ENCODE results near the gene MANEAL. TPM values are rescaled to one million over a fixed set of nuclear protein-coding genes. Genes with fewer than 3 reads are reported as not detected.
"Not testable (repeated sequence)": the region's sequence is repeated elsewhere in the genome, so short reads cannot be mapped to it uniquely, and the experiment has no call there.

MANEAL gene
- polyA plus RNA-seq (2014; cell fraction: cytosol; rRNA removed), result 46.5 and 47.0 TPM in 2 replicates
- 20.9 and 24.7 TPM in 2 replicates for polyA plus RNA-seq (2014; cell fraction: nucleus; rRNA removed)

DNA sequence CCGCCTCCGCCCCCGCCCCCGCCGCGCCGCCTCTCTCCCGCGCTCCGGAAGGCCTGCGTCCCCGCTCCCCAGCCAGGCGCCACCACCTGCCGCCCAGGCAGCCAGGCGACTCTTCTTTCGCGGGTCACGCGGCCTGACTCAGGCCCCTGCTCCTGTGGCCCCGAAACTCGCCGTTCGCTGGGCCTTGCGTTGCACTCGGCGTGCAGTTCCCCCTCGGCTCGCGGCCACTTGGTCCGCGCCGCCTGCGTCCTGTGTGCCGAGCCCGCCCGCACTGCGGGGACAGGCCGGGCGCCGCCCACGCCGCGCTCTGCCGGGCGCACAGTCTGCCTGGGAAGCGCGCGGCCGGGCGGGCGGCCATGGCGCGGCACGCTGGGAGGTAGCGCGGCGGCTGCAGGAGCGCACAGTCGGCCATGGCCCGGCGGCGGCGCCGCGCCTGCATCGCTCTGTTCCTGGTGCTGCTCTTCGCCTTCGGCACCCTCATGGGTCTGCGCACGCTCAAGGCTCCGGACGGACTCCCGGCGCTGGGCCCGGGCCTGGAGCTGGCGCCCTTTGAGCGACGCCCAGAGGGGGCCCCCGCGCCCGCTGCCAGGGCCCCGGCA, at the start of gene MANEAL:
TSS of gene MANEAL (plus strand) at position 75 of the 599 bp plus-strand sequence. CDS start at position 411, 336 bp downstream.
- peak; percentile 59 for DNase-seq (ENCODE audit: low spot score)

DNA sequence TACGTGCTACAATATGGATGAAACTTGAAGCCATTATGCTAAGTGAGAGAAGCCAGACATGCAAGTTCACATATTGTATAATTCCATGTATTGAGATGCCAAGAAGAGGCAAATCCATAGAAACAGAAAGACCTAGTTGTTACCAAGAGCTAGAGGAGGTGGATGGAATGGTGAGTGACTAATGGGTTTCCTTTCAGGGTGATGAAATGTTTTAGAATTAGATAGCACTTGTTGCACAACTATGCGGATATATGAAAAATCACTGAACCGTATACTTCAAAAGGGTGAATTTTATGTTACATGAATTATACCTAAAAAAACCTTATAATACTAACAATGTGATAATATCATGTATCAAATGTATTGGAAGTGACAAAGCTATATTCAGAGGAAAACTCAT, 46.8 kb upstream of the MANEAL start:
- no peak for DNase-seq (ENCODE audit: low spot score)

- DNase-seq (ENCODE audit: low spot score), result no peak
These were observed 45.1 kb upstream of the MANEAL start for GRCh38 chr1:37748565-37748964.

DNA sequence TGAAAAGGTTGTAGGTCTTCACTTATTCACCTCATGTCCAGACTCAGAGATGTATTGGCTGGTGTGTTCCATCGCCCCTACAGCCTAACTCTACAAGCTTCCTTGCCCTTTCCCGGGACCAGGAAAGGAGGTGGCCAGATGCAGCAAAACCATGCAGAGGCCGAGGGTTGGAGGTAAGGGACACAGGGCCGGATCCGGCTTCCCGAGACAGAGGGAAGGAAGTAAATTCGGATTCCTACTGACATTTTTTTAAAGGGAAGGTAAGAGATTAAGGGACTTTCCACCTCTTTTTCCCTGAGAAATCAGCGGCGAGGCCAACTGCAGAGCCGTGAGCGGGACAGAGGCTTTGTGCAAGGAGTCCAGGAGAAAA, 41.4 kb upstream of the MANEAL start:
- DNase-seq (ENCODE audit: low spot score), result peak; percentile 10

- DNase-seq (ENCODE audit: low spot score), result peak; percentile 34
These were observed 40.8 kb upstream of the MANEAL start for GRCh38 chr1:37752583-37753471.

DNA sequence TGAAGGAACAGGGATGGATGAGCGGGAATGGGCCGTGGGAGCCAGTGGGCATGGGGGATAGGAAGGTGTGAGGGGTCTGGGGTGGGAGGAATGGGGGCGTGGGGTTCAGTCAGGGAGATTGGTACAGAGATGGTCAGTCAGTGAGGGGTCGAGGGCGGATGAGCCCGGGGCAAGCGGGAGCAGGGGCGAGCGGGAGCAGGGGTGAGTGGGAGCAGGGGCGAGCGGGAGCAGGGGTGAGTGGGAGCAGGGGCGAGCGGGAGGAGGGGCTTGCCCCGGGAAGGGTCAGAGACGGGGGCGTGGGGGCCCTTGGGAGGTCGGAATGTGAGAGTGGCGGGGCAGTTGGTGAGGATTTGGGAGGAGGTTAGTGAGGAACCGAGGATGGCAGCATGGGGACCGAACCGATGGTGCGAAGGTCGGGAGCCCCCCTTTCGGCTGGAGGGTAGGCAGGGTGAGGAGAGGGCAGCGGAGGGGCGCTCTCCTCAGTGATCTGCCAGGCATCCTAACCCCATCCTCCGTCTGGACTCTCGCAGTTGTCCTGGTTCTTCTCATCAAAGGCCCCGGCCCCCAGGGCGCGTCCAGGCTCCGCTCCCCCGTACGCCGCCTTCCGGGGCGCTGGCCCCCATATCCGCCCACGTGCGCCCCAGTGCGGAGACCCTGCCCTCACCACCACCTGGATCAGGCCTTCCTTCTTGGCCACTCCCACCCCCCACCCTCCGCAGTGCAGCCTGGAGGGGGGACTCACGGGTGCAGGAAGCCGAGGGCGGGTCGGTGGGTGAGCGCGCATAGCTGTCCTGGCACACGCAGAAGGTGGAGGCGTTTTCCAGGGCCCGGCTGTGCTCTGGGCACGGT, 40.0 kb upstream of the MANEAL start:
- DNase-seq (ENCODE audit: low spot score), result no peak

DNA sequence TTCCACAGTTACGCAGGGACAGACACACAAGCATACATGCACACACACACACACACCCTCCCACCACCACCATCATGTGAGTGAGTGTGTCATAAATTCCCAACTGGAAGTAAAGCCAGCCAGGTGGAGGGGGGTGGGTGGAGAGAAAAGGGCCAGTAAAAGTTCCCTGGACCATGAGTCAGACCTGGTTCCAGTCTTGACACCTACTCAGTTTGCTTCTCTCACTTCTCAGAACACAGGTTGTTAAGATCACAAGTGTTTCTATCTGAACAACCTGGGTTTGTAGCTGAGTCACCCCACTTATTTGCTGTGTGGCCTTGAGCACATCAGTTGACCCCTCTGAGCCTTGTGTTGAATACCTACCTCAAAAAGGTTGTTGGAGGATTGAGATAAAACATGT, 38.4 kb upstream of the MANEAL start:
- no peak for DNase-seq (ENCODE audit: low spot score)

DNA sequence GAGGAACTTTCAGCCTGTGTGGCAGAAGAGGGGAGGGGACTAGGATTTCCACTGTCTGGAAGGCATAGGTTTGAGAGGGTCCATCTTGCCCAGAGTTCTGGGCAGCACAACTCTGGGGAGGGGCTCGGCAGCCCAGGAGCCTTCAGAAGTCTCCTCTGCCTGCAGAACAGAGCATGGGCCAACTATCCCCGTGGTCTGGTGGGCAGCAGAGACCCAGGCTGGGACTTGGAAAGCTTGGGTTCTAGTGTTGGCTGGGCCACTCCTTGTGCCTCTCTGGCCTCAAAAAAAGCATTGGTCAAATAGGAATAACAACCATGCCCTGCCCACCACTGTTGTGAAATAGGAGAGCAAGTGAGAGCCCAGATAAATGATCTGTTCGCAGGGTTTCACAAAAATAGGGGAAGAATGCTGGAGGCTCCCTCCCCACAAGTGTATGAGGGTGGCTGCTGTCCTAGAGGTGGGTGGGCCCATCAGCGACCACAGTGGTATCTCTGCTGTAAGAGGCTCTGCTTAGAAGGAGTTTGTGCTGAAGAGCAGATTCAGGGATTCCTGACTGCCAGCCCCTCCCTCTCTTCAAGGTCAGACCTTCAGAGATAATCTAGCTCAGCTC, 37.6 kb upstream of the MANEAL start:
- no peak for DNase-seq (ENCODE audit: low spot score)

DNA sequence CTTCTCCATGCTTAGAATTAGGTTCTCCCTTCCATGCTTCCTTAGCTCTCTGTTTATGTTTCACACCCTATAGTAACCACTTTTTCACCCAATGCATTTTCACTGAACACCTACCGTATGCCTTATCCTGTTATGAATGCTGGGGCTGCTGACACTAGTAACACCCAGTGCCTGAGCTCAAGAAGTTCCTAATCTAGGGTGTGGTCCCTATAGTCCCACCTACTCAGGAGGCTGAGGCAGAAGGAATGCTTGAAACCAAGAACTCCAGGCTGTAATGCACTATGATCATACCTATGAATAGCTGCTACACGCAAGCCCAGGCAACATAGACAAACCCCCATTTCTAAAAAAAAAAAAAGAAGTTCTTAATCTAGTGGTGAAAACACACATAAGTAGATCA, 34.2 kb upstream of the MANEAL start:
- no peak for DNase-seq (ENCODE audit: low spot score)

- DNase-seq (ENCODE audit: low spot score), result no peak
These were observed 32.1 kb upstream of the MANEAL start for GRCh38 chr1:37761416-37762095.

DNA sequence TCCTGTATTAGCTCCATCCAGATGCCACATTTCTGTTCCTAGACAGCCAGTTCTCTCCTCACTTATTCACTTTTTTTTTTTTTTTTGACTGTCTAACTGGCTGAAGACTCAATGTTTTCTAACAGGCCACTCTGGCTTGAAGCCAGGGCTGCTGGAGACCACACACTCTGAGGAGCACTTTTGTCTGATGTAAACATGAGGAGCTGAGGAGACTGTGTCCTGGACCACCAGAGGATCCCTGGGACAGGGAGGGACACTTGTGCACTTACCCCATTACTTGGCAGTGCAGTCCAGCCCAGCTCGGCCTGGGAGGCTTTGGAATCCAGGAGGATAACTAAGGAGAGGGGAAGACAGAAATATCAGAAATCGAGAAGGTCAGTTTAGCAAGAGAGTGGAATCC, 31.1 kb upstream of the MANEAL start:
- no peak for DNase-seq (ENCODE audit: low spot score)

GRCh38 chr1:37763791-37764413, 29.7 kb upstream of the MANEAL start:
- DNase-seq (ENCODE audit: low spot score), result peak; percentile 68

- peak; percentile 30 for DNase-seq (ENCODE audit: low spot score)
These were observed 29.2 kb upstream of the MANEAL start for GRCh38 chr1:37764414-37764825.

DNA sequence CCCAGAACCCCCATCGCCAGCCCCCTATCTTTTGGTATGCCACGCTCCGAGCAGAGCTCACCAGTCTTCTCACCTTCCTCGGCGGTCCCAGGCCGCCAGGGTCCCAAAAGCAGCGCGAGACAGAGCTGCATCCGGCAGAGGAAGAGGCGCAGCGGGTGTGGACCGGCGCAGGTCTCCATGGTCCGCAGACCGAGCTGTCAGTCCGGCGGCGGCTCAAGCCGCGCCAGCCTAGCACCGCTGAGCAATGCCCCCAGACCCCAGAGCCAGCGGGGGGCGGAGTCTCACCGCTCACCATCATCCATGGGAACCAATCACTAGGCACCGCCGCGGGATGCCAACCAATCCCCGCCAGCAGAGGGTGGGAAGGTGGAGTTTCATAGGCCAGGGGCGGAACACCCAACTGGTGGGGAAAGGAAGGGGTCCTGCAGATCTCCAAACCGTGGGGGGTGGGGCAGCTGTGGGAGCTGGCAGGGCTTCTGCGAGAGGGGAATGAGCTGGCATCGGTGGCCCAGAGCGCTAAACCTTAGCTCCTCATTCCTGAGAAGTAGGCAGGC, 28.7 kb upstream of the MANEAL start, which contains the start of gene EPHA10:
TSS of gene EPHA10 (minus strand) at position 233 of the 554 bp plus-strand sequence. CDS start at position 179, 54 bp downstream.
- peak; percentile 90 for DNase-seq (ENCODE audit: low spot score)

GRCh38 chr1:37765916-37766664, 27.6 kb upstream of the MANEAL start:
- peak; percentile 41 for DNase-seq (ENCODE audit: low spot score)

- no peak for DNase-seq (ENCODE audit: low spot score)
These were observed 26.2 kb upstream of the MANEAL start for GRCh38 chr1:37767488-37767887.

GRCh38 chr1:37771440-37771839, 22.2 kb upstream of the MANEAL start:
- DNase-seq (ENCODE audit: low spot score), result not testable (repeated sequence)

DNA sequence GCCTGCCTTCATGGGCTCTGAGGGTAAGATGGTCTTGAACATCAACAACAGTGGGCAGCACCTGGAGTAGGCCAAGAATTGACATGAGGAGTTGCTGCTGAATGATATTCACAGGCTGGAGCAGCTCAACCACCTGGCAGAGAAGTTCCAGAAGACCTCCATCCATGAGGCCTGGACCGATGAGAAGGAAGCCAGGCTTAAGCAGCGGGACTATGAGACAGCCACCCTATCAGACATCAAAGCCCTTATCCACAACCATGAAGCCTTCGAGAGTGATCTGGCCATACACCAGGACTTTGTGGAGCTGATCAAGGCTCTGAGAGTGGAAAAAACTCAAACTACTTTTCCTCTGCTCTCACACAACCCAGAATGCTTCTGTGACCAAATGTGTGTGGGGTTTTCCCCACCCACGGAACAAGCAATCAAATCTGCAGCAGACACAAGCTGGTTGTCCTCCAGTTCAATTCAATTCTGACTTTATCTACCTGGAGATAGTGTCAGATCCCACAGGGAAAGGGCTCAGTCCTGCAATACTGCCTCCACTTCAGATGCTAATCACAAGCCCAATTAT, 16.6 kb upstream of the MANEAL start:
- DNase-seq (ENCODE audit: low spot score), result no peak

DNA sequence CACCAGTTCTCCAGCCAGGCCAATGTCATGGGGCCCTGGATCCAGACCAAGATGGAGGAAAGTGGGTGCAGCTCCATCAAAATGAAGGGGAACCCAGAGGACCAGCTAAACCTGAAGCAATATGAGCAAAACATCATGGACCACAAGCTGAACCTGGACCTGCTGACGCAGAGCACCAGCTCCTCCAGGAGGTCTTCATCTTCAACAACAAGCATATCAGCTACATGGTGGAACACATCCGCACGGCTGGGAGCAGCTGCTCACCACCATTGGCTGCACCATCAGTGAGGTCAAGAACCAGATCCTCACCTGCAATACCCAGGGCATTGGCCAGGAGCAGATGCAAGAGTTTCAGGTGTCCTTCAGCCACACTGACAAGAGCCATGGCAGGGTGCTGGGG, 15.0 kb upstream of the MANEAL start:
- DNase-seq (ENCODE audit: low spot score), result no peak

Measured in SK-N-DZ (cell line).